Left ventricle myocardium inferior (tissue), 1 donor: ENCODE data around the gene SOX6. TPM values are rescaled to one million over a fixed set of nuclear protein-coding genes. Genes with fewer than 3 reads are reported as not detected.

Experiments used
- DNase-seq: peaks from one replicate; pipeline ENCODE4 v3.0.0-alpha.2; 2020
- H3K27ac ChIP-seq: fragments of 200-600 bp; replicated peaks from 2 replicates; pipeline ENCODE4 v1.8.0; 2021
- H3K27me3 ChIP-seq: fragments of 200-600 bp; 2 replicates; pipeline ENCODE4 v1.8.0; 2021; ENCODE audit warnings: low read depth
- H3K36me3 ChIP-seq: fragments of 200-600 bp; 2 replicates; pipeline ENCODE4 v1.8.0; 2021
- H3K4me1 ChIP-seq: fragments of 200-600 bp; 2 replicates; pipeline ENCODE4 v1.8.0; 2021
- H3K4me3 ChIP-seq: fragments of 200-600 bp; 2 replicates; pipeline ENCODE4 v1.8.0; 2021; ENCODE audit warnings: mild to moderate bottlenecking, moderate library complexity
- H3K9me3 ChIP-seq: fragments of 200-600 bp; replicated peaks from 2 replicates; pipeline ENCODE4 v1.8.0; 2021
- intact Hi-C: fragments of 100-400 bp; cut with micrococcal nuclease; formaldehyde crosslinking; loops from one replicate; pipeline ENCODE4 v1.11.0; 2022
- total RNA-seq: library from RNA; stranded (reverse); fragmentation: NEBNext Ultra II Directional; extraction: Animal tissue kit (Norgen Biotek cat#: 25700); gene quantifications from one replicate; pipeline ENCODE4 v1.2.1, GENCODE V29; 2021
- TF ChIP-seq, protein P1 (sequence below): fragments of 200-600 bp; IDR thresholded peaks from 2 replicates; pipeline ENCODE4 v1.8.0; 2021; ENCODE audit warnings: antibody characterized with exemption, mild to moderate bottlenecking, borderline replicate concordance
- donor health status: DM: no; HTN: yes; CAD: no; lungs with severe emphysema.

The SOX6 gene
- total RNA-seq, 1 donor from 2014 or later = 20.2 TPM

GRCh38 chr11:16242806-16243205 lies 113.5 kb downstream of the SOX6 start:
- no peak overlapping the region for H3K4me3 ChIP-seq
- peaks cover 25% of the 10 kb centered on the region for H3K4me1 ChIP-seq
- no peak for DNase-seq
- no peaks in the 10 kb centered on the region for H3K27me3 ChIP-seq
- intact Hi-C loops = no loop called here
- H3K36me3 ChIP-seq = no peaks in the 10 kb centered on the region
- TF ChIP-seq, protein P1, sequence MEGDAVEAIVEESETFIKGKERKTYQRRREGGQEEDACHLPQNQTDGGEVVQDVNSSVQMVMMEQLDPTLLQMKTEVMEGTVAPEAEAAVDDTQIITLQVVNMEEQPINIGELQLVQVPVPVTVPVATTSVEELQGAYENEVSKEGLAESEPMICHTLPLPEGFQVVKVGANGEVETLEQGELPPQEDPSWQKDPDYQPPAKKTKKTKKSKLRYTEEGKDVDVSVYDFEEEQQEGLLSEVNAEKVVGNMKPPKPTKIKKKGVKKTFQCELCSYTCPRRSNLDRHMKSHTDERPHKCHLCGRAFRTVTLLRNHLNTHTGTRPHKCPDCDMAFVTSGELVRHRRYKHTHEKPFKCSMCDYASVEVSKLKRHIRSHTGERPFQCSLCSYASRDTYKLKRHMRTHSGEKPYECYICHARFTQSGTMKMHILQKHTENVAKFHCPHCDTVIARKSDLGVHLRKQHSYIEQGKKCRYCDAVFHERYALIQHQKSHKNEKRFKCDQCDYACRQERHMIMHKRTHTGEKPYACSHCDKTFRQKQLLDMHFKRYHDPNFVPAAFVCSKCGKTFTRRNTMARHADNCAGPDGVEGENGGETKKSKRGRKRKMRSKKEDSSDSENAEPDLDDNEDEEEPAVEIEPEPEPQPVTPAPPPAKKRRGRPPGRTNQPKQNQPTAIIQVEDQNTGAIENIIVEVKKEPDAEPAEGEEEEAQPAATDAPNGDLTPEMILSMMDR = no peak
- H3K27ac ChIP-seq = no peak overlapping the region
- peaks cover 14% of the 10 kb centered on the region for H3K9me3 ChIP-seq

- no peak for DNase-seq
- H3K27me3 ChIP-seq = no peaks in the 10 kb centered on the region
- H3K4me3 ChIP-seq = no peak overlapping the region
- TF ChIP-seq, protein P1 = no peak
- H3K4me1 ChIP-seq = peaks cover 40% of the 10 kb centered on the region
- intact Hi-C loops = no loop called here
- H3K27ac ChIP-seq = no peak overlapping the region
- H3K36me3 ChIP-seq = no peaks in the 10 kb centered on the region
- H3K9me3 ChIP-seq = peaks cover 6% of the 10 kb centered on the region
These were observed 115.7 kb downstream of the SOX6 start for GRCh38 chr11:16240687-16241086.

DNA sequence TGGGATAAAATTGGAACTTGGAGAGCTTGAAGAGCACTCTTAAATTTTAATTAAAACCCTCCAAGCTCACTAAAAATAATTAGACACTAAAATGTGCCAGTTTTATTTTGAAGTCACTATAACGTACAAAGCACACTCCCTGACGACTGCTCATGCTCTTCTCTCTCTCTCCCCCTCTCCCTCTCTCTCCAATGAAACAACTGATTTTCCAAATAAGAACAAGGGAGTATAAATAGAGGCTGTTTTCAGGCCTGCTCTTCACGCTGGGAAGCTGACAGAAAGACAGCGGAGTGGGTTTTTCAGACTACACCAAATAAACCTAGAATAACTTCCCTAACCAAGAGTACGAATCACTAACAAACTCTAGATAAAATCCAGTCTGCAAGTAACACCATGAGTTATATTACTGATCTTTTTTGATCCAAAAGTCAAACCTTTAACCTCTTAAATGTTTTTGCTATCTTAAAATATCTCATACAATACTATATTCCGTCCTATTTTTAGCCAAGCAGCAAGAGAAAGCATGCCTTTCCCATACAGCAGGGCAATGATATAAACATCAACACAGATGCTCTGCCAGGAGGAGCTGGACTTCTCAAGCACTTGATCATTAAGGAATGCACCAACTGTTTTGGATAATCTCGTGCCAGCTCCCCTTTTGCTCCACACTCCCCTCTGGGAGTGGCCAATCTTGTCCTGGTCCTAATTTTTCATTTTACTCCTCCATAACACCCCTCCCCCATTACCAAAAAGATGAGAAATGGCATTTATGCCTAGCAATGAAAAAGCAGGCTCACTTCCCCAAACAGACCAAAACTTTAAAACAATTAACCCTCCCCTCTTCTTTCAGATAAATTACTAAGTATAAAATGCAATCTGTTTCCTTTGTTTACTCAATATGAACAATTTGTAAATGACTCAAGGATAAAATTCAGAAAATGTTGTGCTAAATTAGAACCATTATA lies 116.9 kb downstream of the SOX6 start:
- DNase-seq = no peak
- intact Hi-C loops = no loop called here
- H3K27ac ChIP-seq = peak overlapping the region; percentile 76
- H3K4me1 ChIP-seq = peaks cover 46% of the 10 kb centered on the region
- H3K36me3 ChIP-seq = no peaks in the 10 kb centered on the region
- peak overlapping the region; percentile 38 for H3K4me3 ChIP-seq
- H3K9me3 ChIP-seq = no peaks in the 10 kb centered on the region
- no peaks in the 10 kb centered on the region for H3K27me3 ChIP-seq
- TF ChIP-seq, protein P1 = no peak

GRCh38 chr11:16226245-16226644 lies 130.1 kb downstream of the SOX6 start:
- H3K27ac ChIP-seq = peak overlapping the region; percentile 23
- intact Hi-C loops = no loop called here
- H3K27me3 ChIP-seq = no peaks in the 10 kb centered on the region

GRCh38 chr11:16225623-16226022 lies 130.7 kb downstream of the SOX6 start:
- TF ChIP-seq, protein P1 = no peak
- Histone ChIP-seq H3K36me3 (no peaks in the 10 kb centered on the region), H3K27ac (no peak overlapping the region), H3K4me3 (no peak overlapping the region), H3K27me3 (no peaks in the 10 kb centered on the region), H3K9me3 (no peaks in the 10 kb centered on the region), H3K4me1 (peaks cover 19% of the 10 kb centered on the region)
- DNase-seq = no peak
- intact Hi-C loops = no loop called here

More at GRCh38 chr11:16226245-16226644, 130.1 kb downstream of the SOX6 start:
- no peaks in the 10 kb centered on the region for H3K36me3 ChIP-seq
- no peak overlapping the region for H3K4me3 ChIP-seq
- peak; percentile 52 for DNase-seq
- TF ChIP-seq, protein P1 = no peak
- H3K4me1 ChIP-seq = peaks cover 19% of the 10 kb centered on the region
- H3K9me3 ChIP-seq = no peaks in the 10 kb centered on the region
